Neural crest cell (in vitro differentiated cells): Measurements from ENCODE around the gene PRKCA. TPM values are rescaled to one million over a fixed set of nuclear protein-coding genes. Genes with fewer than 3 reads are reported as not detected.

ENCODE experiments used
- DNase-seq: peaks from one replicate; pipeline ENCODE4 v3.0.0; 2021; ENCODE audit warnings: low read depth, mixed read lengths, low spot score
- H3K27ac Mint-ChIP-seq: one replicate; pipeline ENCODE4 v1.8.0; 2021; ENCODE audit warnings: mild to moderate bottlenecking, mixed read lengths; ENCODE audit not compliant: unreplicated experiment
- H3K27me3 Mint-ChIP-seq: 2 replicates; pipeline ENCODE4 v1.8.0; 2021; ENCODE audit warnings: low read depth, mild to moderate bottlenecking, mixed read lengths
- H3K36me3 Mint-ChIP-seq: 2 replicates; pipeline ENCODE4 v1.8.0; 2021; ENCODE audit warnings: low read depth, mild to moderate bottlenecking, mixed read lengths
- H3K4me1 Mint-ChIP-seq: 2 replicates; pipeline ENCODE4 v1.8.0; 2021; ENCODE audit warnings: mixed read lengths
- H3K4me3 Mint-ChIP-seq: one replicate; pipeline ENCODE4 v1.8.0; 2021; ENCODE audit warnings: mild to moderate bottlenecking, mixed read lengths
- H3K9me3 Mint-ChIP-seq: 2 replicates; pipeline ENCODE4 v1.8.0; 2021; ENCODE audit warnings: mixed read lengths
- CTCF ChIP-seq: fragments of 200-600 bp; sonication (generic); conservative IDR thresholded peaks from 2 replicates; pipeline ENCODE4 v1.5.0; 2021; ENCODE audit warnings: antibody characterized with exemption, mild to moderate bottlenecking
- total RNA-seq: library from RNA; stranded (reverse); gene quantifications from 2 replicates; pipeline ENCODE4 v1.2.1, GENCODE V29; 2021

PRKCA gene
- total RNA-seq, 1 donor from 2014 or later, result 22.7 TPM

DNA sequence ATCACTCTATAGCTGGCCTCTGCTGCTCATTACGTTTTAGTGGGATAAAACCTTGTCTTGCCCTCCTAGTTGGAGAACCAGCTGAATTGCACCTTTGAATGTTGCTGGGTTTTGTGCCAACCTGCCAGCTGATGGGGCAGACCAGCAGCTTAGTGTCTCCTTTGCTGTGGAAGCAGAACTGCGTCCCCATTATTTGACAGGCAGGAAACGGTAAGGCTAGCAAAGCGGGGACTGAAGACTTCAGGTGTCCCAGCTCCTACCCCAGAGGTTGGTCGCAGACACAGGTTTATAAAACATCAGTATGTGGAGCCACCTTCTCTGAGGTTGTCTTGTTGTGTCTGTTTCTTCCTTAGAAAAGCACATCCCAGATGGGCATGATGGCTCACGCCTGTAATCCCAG is 158.1 kb downstream of the PRKCA start:
- Mint-ChIP-seq H3K27ac (no peak overlapping the region), H3K9me3 (peaks cover 2% of the 10 kb centered on the region), H3K4me3 (no peak overlapping the region), H3K36me3 (peaks cover 5% of the 10 kb centered on the region), H3K4me1 (peaks cover 17% of the 10 kb centered on the region), H3K27me3 (no peaks in the 10 kb centered on the region)
- DNase-seq, result no peak
- no peak for TF ChIP-seq CTCF

GRCh38 chr17:66461343-66461995 is 159.1 kb downstream of the PRKCA start:
- Mint-ChIP-seq H3K4me1 (peaks cover 25% of the 10 kb centered on the region), H3K27ac (no peak overlapping the region), H3K27me3 (no peaks in the 10 kb centered on the region), H3K4me3 (no peak overlapping the region), H3K9me3 (peaks cover 2% of the 10 kb centered on the region), H3K36me3 (peaks cover 5% of the 10 kb centered on the region)
- no peak for TF ChIP-seq CTCF
- no peak for DNase-seq

DNA sequence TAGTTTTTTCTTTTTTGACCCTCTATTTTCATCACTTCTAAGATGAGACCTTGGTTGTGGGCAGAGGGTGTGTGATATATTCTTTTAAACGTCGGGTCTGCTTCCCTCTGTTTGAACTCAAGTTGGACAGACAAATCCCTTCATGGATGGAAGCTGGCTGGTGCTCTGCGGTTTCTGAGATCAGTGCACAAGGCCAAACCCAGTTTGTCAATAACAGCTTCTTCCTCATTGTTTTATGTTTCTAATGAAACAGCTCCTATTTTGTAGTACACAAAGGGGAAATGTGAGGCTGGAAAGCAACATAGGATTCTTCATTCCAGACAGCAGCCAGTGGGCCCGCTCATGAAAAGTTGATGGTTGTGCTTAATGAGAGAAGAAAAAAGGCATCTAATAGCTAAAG is 159.6 kb downstream of the PRKCA start:
- no peak for DNase-seq
- H3K27ac Mint-ChIP-seq, result no peak overlapping the region
- H3K27me3 Mint-ChIP-seq, result no peaks in the 10 kb centered on the region
- peaks cover 2% of the 10 kb centered on the region for H3K9me3 Mint-ChIP-seq
- H3K4me1 Mint-ChIP-seq, result peaks cover 29% of the 10 kb centered on the region
- H3K4me3 Mint-ChIP-seq, result no peak overlapping the region
- no peak for TF ChIP-seq CTCF
- H3K36me3 Mint-ChIP-seq, result peaks cover 2% of the 10 kb centered on the region

- Mint-ChIP-seq H3K27ac (no peak overlapping the region), H3K27me3 (no peaks in the 10 kb centered on the region), H3K4me1 (peaks cover 50% of the 10 kb centered on the region), H3K9me3 (no peaks in the 10 kb centered on the region), H3K36me3 (no peaks in the 10 kb centered on the region), H3K4me3 (no peak overlapping the region)
- no peak for TF ChIP-seq CTCF
- no peak for DNase-seq
These were observed 162.5 kb downstream of the PRKCA start for GRCh38 chr17:66464921-66465320.

DNA sequence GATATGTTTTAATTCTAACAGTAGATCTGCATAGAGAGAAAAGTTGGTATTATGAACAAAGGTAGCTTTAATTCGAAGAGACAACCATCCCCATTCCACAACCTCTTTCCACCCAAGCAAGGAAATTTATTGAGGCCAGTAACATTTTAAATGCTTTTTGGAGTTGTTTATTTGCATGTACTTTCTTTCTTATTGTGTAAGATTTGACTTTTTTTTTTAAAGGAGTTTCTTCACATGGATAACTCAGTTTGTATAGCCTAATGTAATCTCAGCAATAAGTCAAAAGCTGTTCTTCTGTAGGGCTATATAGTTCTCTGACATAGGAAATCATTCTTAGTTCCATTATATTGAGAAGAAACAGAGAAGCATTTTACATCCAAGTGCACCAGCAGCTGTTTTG is 163.3 kb downstream of the PRKCA start:
- peaks cover 52% of the 10 kb centered on the region for H3K4me1 Mint-ChIP-seq
- H3K4me3 Mint-ChIP-seq, result no peak overlapping the region
- no peak for TF ChIP-seq CTCF
- H3K36me3 Mint-ChIP-seq, result no peaks in the 10 kb centered on the region
- DNase-seq, result no peak
- no peaks in the 10 kb centered on the region for H3K27me3 Mint-ChIP-seq
- H3K27ac Mint-ChIP-seq, result no peak overlapping the region
- H3K9me3 Mint-ChIP-seq, result no peaks in the 10 kb centered on the region
